ENCODE data around the gene CDR2. TPM values are rescaled to one million over a fixed set of nuclear protein-coding genes. Genes with fewer than 3 reads are reported as not detected.

Gene CDR2
- total and polyA plus RNA-seq, 3 donors from 2014 or later = 56.8 to 133 (median 63.7) TPM

DNA sequence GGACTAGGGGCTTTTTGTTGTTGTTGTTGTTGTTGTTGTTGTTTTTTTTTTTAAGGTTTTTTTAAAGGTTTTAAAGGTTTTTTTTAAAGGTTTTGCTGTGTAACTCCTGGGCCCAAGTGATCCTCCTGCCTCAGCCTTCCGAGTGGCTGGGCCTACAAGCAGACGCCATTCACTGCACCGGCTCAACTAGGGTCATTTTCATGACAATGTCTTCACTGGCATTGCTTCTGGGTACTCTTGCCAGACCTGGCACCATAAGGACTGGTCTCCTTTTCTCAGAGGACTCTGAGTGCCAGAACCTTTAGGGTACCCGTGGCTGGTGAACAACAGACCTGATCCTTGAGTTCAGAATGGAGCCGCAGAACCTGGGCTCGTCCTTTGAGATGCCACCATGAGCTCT is 56.8 kb downstream of the CDR2 start:
- Histone ChIP-seq H3K4me3 (no peak overlapping the region), H3K36me3 (ENCODE audit: low read depth, missing control alignments) (no peaks in the 10 kb centered on the region), H3K9me3 (no peaks in the 10 kb centered on the region), H3K27me3 (no peaks in the 10 kb centered on the region), H3K4me1 (no peaks in the 10 kb centered on the region), H3K27ac (no peak overlapping the region)
- DNase-seq = no peak
- intact Hi-C loops (cut with DNase I; ENCODE audit: low total_unique reads) = no loop called here
- TF ChIP-seq CTCF (IDR thresholded peaks at IDR 0.05) (no peak), POLR2A (IDR thresholded peaks at IDR 0.05) (no peak)
- WGBS, 2 donors = 91 to 98% methylated on average over 6 of the region's 6 CpGs

- Histone ChIP-seq H3K4me1 (no peaks in the 10 kb centered on the region), H3K36me3 (ENCODE audit: low read depth, missing control alignments) (no peaks in the 10 kb centered on the region), H3K4me3 (no peak overlapping the region), H3K27me3 (no peaks in the 10 kb centered on the region), H3K9me3 (no peaks in the 10 kb centered on the region), H3K27ac (no peak overlapping the region)
- intact Hi-C loops (cut with DNase I; ENCODE audit: low total_unique reads) = no loop called here
- peak; percentile 13 for DNase-seq
- TF ChIP-seq CTCF (IDR thresholded peaks at IDR 0.05) (no peak), POLR2A (IDR thresholded peaks at IDR 0.05) (no peak)
- WGBS, 2 donors = 80 to 87% methylated on average over 8 to 17 of the region's 17 CpGs
Observed at GRCh38 chr16:22317001-22317530, 57.4 kb downstream of the CDR2 start.

DNA sequence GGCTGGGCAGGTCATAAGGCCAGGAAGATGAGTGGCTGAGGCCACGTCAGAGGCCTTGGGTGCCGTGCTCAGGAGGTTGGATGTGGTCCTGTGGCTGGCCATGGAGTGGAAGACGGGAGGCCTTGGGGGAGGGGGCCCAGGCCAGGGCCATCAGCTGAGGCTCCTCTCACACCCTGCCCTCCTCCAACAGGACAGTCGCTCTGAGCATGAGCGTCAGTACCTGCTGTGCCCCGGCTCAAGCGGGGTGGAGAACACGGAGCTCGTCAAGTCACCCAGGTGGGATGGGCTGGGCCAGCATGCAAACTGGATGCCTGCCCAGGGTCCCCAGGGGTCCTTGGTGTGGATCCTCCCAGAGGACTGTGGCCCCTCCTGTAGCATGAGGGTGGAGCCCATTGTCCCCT is 58.0 kb downstream of the CDR2 start:
- 88% methylated on average over 9 of the region's 9 CpGs; no CpG with 5 or more reads in 1 of the 2 donors for WGBS, 2 donors
- Histone ChIP-seq H3K36me3 (ENCODE audit: low read depth, missing control alignments) (no peaks in the 10 kb centered on the region), H3K9me3 (no peaks in the 10 kb centered on the region), H3K27ac (no peak overlapping the region), H3K4me3 (no peak overlapping the region), H3K27me3 (no peaks in the 10 kb centered on the region), H3K4me1 (no peaks in the 10 kb centered on the region)
- intact Hi-C loops (cut with DNase I; ENCODE audit: low total_unique reads) = no loop called here
- DNase-seq = peak; percentile 12
- no peak for TF ChIP-seq POLR2A (IDR thresholded peaks at IDR 0.05)
- no peak for TF ChIP-seq CTCF (IDR thresholded peaks at IDR 0.05)

DNA sequence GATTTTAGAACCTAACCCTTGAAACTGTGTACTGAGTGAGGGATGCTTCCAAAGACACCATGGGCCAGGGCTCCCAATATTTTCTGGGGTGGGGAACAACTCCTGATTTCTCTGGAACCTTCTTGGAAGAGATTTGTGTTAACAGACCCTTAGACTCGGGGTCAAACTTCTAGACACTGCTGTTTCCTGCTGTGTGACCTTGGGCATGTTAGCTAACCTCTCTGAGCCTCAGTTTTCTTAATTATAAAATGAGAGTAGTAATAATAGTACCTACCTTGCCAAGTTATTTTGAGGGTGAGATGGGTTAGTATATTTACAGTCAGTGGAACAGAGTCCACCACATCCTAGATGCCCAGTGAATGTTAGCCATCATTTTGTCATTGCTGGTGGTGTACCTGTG is 58.4 kb downstream of the CDR2 start:
- no peak overlapping the region for H3K4me3 ChIP-seq
- no peaks in the 10 kb centered on the region for H3K36me3 ChIP-seq (ENCODE audit: low read depth, missing control alignments)
- intact Hi-C loops (cut with DNase I; ENCODE audit: low total_unique reads) = no loop called here
- no peaks in the 10 kb centered on the region for H3K9me3 ChIP-seq
- DNase-seq = no peak
- TF ChIP-seq CTCF (IDR thresholded peaks at IDR 0.05) (no peak), POLR2A (IDR thresholded peaks at IDR 0.05) (no peak)
- H3K4me1 ChIP-seq = no peaks in the 10 kb centered on the region
- 79 to 87% methylated on average over 1 of the region's 1 CpG for WGBS, 2 donors
- no peaks in the 10 kb centered on the region for H3K27me3 ChIP-seq
- H3K27ac ChIP-seq = no peak overlapping the region
